Forelimb muscle (tissue), 1 donor: Measurements from ENCODE around the gene SLC19A3. TPM values are rescaled to one million over a fixed set of nuclear protein-coding genes. Genes with fewer than 3 reads are reported as not detected.
"Not testable (repeated sequence)": the region's sequence is repeated elsewhere in the genome, so short reads cannot be mapped to it uniquely, and the experiment has no call there.

Source experiments
- DNase-seq: peaks from one replicate; pipeline ENCODE4 v3.0.0-alpha.2; 2013; ENCODE audit warnings: low read depth
- polyA plus RNA-seq: library from polyadenylated mRNA; unstranded; fragments of 120-200 nt; gene quantifications from one replicate; pipeline ENCODE4 v1.2.1, GENCODE V29; 2013; ENCODE audit not compliant: insufficient read length

Gene SLC19A3
- polyA plus RNA-seq, 1 donor: 0.56 TPM

GRCh38 chr2:227703961-227704360, 13.9 kb downstream of the SLC19A3 start:
- no peak for DNase-seq

GRCh38 chr2:227703280-227703732, 14.5 kb downstream of the SLC19A3 start:
- no peak for DNase-seq

GRCh38 chr2:227701556-227701955, 16.3 kb downstream of the SLC19A3 start:
- no peak for DNase-seq

GRCh38 chr2:227696990-227697679, 20.7 kb downstream of the SLC19A3 start:
- DNase-seq: no peak

GRCh38 chr2:227687189-227687588, 30.6 kb downstream of the SLC19A3 start:
- no peak for DNase-seq

- no peak for DNase-seq
These were observed 33.6 kb downstream of the SLC19A3 start for GRCh38 chr2:227684258-227684657.

- DNase-seq: no peak
These were observed 39.9 kb downstream of the SLC19A3 start for GRCh38 chr2:227677928-227678327.

GRCh38 chr2:227674485-227674884, 43.3 kb downstream of the SLC19A3 start:
- DNase-seq: no peak

- not testable (repeated sequence) for DNase-seq
These were observed 44.2 kb downstream of the SLC19A3 start for GRCh38 chr2:227673620-227674019.

- no peak for DNase-seq
These were observed 46.5 kb downstream of the SLC19A3 start for GRCh38 chr2:227671170-227671905.

GRCh38 chr2:227666631-227667170, 51.1 kb downstream of the SLC19A3 start, which contains the start of gene SCYGR5:
Gene SCYGR5 (plus strand): TSS chr2:227666804. CDS start chr2:227666804, 0 bp downstream.
- DNase-seq: not testable (repeated sequence)

GRCh38 chr2:227665189-227665940, 52.5 kb downstream of the SLC19A3 start:
- DNase-seq: no peak

- DNase-seq: no peak
These were observed 56.0 kb downstream of the SLC19A3 start for GRCh38 chr2:227661827-227662226.

- DNase-seq: no peak
These were observed 56.7 kb downstream of the SLC19A3 start for GRCh38 chr2:227661025-227661649.

GRCh38 chr2:227657199-227657845, 60.5 kb downstream of the SLC19A3 start:
- DNase-seq: no peak

GRCh38 chr2:227655454-227655853, 62.4 kb downstream of the SLC19A3 start:
- peak; percentile 1 for DNase-seq

GRCh38 chr2:227654426-227654825, 63.4 kb downstream of the SLC19A3 start:
- DNase-seq: no peak

GRCh38 chr2:227653419-227653818, 64.4 kb downstream of the SLC19A3 start:
- no peak for DNase-seq

GRCh38 chr2:227643990-227644551, 73.8 kb downstream of the SLC19A3 start:
- no peak for DNase-seq

GRCh38 chr2:227642656-227643055, 75.2 kb downstream of the SLC19A3 start:
- no peak for DNase-seq

- DNase-seq: no peak
These were observed 83.6 kb downstream of the SLC19A3 start for GRCh38 chr2:227634201-227634600.
